ENCODE measurements around the gene SMG6. TPM values are rescaled to one million over a fixed set of nuclear protein-coding genes. Genes with fewer than 3 reads are reported as not detected.

The SMG6 gene
- total and polyA plus RNA-seq, 2 of the 8 experiments (the other 6 are each of a cell fraction or from before 2014, with no cell fraction given) = 18.5 to 25.2 TPM

DNA sequence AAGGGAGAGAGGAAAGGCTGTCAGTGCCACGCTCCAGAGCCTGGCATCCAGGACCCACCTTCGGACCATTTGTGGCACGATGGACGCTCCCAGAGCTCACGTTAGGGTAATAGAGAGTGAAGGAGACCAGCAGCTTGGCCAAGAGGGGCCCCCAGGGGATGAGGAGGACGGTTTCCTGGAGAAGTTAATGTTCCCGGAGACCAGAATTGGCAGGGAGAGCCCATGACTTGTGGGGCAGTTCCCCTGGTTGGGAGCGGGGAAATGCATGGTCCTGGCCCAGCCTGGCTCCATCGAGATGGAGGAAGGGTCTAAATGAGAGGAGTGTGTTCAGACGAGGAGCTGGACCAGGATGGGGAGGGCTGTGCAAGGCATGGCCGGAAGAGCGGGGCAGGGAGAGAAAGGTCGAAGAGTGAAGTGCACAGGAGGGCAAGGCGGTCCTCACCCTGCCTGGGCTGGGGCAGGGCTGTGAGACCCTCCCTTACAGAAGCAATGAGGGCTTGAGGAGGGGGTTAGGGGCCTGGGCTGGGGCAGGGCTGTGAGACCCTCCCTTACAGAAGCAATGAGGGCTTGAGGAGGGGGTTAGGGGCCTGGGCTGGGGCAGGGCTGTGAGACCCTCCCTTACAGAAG, 251.5 kb downstream of the SMG6 start:
- no peak overlapping the region for H3K14ac ChIP-seq (ENCODE audit: insufficient read length)
- H4K20me1 ChIP-seq (replicated peaks in 1 of 2; ENCODE audit: control insufficient read depth in 1 of 2, insufficient read depth in 2 of 2, low read length in 2 of 2) = peaks cover 12 to 20% of the 10 kb centered on the region in 2 experiments

More for the DNA sequence above, 251.5 kb downstream of the SMG6 start:
- Histone ChIP-seq H3K4ac (replicated peaks; ENCODE audit: insufficient read length, low read depth, low read length) (no peak overlapping the region), H2AFZ (ENCODE audit: low read length) (no peak overlapping the region), H3K23ac (ENCODE audit: insufficient read length) (no peak overlapping the region), H2BK120ac (replicated peaks; ENCODE audit: low read depth, low read length) (no peak overlapping the region), H3K56ac (replicated peaks; ENCODE audit: insufficient read length, low read depth, low read length) (no peak overlapping the region), H3K9me3 (ENCODE audit: insufficient read depth in 2 of 2, low read depth in 1 of 2, low read length in 1 of 2) (no peaks in the 10 kb centered on the region), H3K4me2 (ENCODE audit: insufficient read depth in 1 of 2, low read depth in 2 of 2, low read length in 2 of 2) (no peak overlapping the region), H3K18ac (ENCODE audit: extremely low read depth, low read length) (no peak overlapping the region), H4K91ac (replicated peaks; ENCODE audit: insufficient read length, low read length) (no peak overlapping the region), H3K23me2 (ENCODE audit: low read depth, low read length) (peaks cover 11% of the 10 kb centered on the region; the same call in 1 of the 2 replicates), H3K4me3 (ENCODE audit: extremely low read depth in 1 of 4, insufficient read depth in 2 of 4, low read depth in 3 of 4, low read length in 4 of 4) (no peak overlapping the region), H3K27ac (ENCODE audit: low read depth, low read length) (no peak overlapping the region), H3K9ac (replicated peaks in 1 of 4; ENCODE audit: extremely low read depth in 1 of 4, low read depth in 3 of 4, low read length in 3 of 4) (no peak overlapping the region), H3K79me1 (ENCODE audit: low read depth, low read length) (no peaks in the 10 kb centered on the region), H2BK5ac (ENCODE audit: low read depth, low read length) (no peak overlapping the region), H4K8ac (ENCODE audit: extremely low read depth, insufficient read depth, low read length) (no peak overlapping the region), H3K27me3 (replicated peaks in 1 of 4; ENCODE audit: control insufficient read depth in 3 of 4, extremely low read depth in 1 of 4, insufficient read depth in 3 of 4, low read length in 3 of 4) (peaks cover 67 to 91% (median 87%) of the 10 kb centered on the region in 4 experiments), H2BK20ac (ENCODE audit: low read length) (no peak overlapping the region), H2AK5ac (ENCODE audit: low read depth, low read length) (no peak overlapping the region), H3K4me1 (replicated peaks in 1 of 4; ENCODE audit: control insufficient read depth in 3 of 4, insufficient read depth in 4 of 4, low read length in 3 of 4) (peaks cover 0 to 15% (median 10%) of the 10 kb centered on the region in 4 experiments; a peak in 5 of 7 replicates), H3K79me2 (ENCODE audit: control insufficient read depth in 1 of 2, insufficient read depth in 2 of 2, low read length in 2 of 2) (no peaks in the 10 kb centered on the region), H2BK15ac (ENCODE audit: low read length) (0 out of 2 replicates have a peak overlapping the region, but pooled peaks have one; percentile 29), H2BK12ac (ENCODE audit: low read depth, low read length) (peak overlapping the region; percentile 27; the same call in 1 of the 2 replicates), H4K5ac (ENCODE audit: insufficient read length, low read depth, low read length) (no peak overlapping the region), H3K36me3 (ENCODE audit: control insufficient read depth in 2 of 4, insufficient read depth in 4 of 4, low read length in 3 of 4) (peaks cover 0 to 8% (median 0%) of the 10 kb centered on the region in 4 experiments; a peak in 1 of 8 replicates)
- TF ChIP-seq EZH2 (IDR thresholded peaks at IDR 0.05; ENCODE audit: low read depth, low read length, severe bottlenecking) (peak; percentile 34), SUZ12 (IDR thresholded peaks at IDR 0.05; ENCODE audit: low read length) (peak; percentile 44; the same call in 1 of the 2 replicates), POLR2AphosphoS5 (IDR thresholded peaks at IDR 0.05; ENCODE audit: low read depth, low read length) (no peak), BRCA1 (IDR thresholded peaks at IDR 0.05; ENCODE audit: low read depth, low read length) (no peak), SIX5 (IDR thresholded peaks at IDR 0.05; ENCODE audit: low read depth, low read length) (no peak)
- CTCF ChIA-PET (ENCODE audit: partially characterized antibody) = interaction anchor here (0.6 to 2.5 kb wide), 6 partner anchors 11 to 193 kb away, joined by 3 to 10 read pairs (median 4); no protein-coding TSS in a partner anchor
- FAIRE-seq (no peak), DNase-seq (ENCODE audit: low read depth in 1 of 2, low spot score in 2 of 2) (no peak)
- 58% methylated on average over 14 of the region's 14 CpGs; no CpG with 5 or more reads in 1 of the 2 experiments for WGBS, 2 experiments (ENCODE audit: extremely low coverage in 1 of 2, insufficient coverage in 1 of 2, insufficient read length in 1 of 2, insufficient replicate concordance in 2 of 2, low coverage in 1 of 2, low lambda C conversion rate in 2 of 2, missing lambda C conversion rate in 1 of 2)
- POLR2A ChIA-PET (ENCODE audit: partially characterized antibody) = interaction anchor here (0.6 kb wide), 1 partner anchor 25 kb away, joined by 3 read pairs; no protein-coding TSS in a partner anchor
